Measurements from ENCODE around the gene CPLX3. TPM values are rescaled to one million over a fixed set of nuclear protein-coding genes. Genes with fewer than 3 reads are reported as not detected.

The CPLX3 gene
- polyA plus RNA-seq, 1 donor from 2014 or later: 0.27 TPM

DNA sequence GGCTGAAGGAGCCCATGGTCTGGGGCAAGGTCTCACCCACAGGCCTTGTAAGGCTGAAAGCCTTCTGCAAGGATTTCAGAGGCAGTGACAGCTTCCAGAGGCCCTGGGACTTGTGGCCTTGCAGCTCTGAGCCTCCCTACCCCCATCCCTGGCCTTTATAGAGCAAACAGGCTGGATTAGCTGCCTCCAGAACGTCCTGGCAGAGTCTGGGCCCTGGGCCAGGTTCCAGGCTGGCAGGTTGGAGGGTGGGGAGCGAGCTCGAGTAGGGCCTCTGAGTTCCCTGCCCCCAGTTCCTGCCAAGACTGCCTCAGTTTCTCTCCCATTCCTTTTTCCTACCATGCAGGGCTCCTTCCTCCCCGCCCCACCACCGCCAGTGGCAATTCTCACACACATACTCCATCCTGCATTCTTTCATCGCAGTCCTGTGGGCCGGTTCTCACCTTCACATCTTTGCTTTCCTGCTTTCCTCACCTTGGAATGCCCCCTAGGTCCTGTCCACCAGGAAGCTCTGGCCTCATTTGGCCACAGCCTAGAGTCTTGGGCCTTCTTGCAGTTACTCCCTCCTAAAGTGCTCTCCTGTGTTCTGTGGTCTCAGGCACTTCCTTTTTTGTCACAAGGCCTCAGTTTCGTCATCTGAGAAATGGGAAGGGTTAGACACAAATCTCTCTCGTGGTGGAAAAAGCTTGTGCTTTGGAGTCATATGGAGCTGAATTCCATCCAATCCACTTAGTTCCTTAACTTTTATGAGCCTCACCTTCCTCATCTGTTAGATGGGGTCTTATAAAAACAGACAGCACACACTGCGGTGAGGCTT lies 11.1 kb upstream of the CPLX3 start:
- Histone ChIP-seq H2AFZ (ENCODE audit: low read depth, low read length) (no peak overlapping the region), H3K27ac (ENCODE audit: low read length) (no peak overlapping the region), H3K9me3 (ENCODE audit: low read length) (no peaks in the 10 kb centered on the region), H4K20me1 (ENCODE audit: insufficient read depth) (no peaks in the 10 kb centered on the region), H3F3A (ENCODE audit: insufficient read depth, low read length, poor library complexity, severe bottlenecking) (no peaks in the 10 kb centered on the region), H3K9me2 (ENCODE audit: insufficient read depth, low read length) (no peaks in the 10 kb centered on the region), H3K79me2 (replicated peaks; ENCODE audit: insufficient read depth, low read length) (no peaks in the 10 kb centered on the region), H3K27me3 (ENCODE audit: insufficient read depth, low read depth, low read length) (no peaks in the 10 kb centered on the region), H3K36me3 (ENCODE audit: insufficient read depth, low read length) (no peaks in the 10 kb centered on the region), H3K9ac (ENCODE audit: low read length) (no peak overlapping the region), H3K4me2 (ENCODE audit: low read length) (no peak overlapping the region), H3K4me3 (ENCODE audit: low read length) (no peak overlapping the region)
- no peak for TF ChIP-seq MXI1 (conservative IDR thresholded peaks at IDR 0.05; ENCODE audit: poor library complexity, severe bottlenecking)
- no peak for TF ChIP-seq SMC3 (conservative IDR thresholded peaks at IDR 0.05; ENCODE audit: poor library complexity)
- TF ChIP-seq TAF1 (IDR thresholded peaks at IDR 0.05; ENCODE audit: low read depth): no peak
- TF ChIP-seq POLR2AphosphoS5 (IDR thresholded peaks at IDR 0.05): no peak
- no peak for TF ChIP-seq EZH2 (IDR thresholded peaks at IDR 0.05; ENCODE audit: borderline replicate concordance, insufficient read depth, low read length, poor library complexity, severe bottlenecking)
- TF ChIP-seq, protein P1, sequence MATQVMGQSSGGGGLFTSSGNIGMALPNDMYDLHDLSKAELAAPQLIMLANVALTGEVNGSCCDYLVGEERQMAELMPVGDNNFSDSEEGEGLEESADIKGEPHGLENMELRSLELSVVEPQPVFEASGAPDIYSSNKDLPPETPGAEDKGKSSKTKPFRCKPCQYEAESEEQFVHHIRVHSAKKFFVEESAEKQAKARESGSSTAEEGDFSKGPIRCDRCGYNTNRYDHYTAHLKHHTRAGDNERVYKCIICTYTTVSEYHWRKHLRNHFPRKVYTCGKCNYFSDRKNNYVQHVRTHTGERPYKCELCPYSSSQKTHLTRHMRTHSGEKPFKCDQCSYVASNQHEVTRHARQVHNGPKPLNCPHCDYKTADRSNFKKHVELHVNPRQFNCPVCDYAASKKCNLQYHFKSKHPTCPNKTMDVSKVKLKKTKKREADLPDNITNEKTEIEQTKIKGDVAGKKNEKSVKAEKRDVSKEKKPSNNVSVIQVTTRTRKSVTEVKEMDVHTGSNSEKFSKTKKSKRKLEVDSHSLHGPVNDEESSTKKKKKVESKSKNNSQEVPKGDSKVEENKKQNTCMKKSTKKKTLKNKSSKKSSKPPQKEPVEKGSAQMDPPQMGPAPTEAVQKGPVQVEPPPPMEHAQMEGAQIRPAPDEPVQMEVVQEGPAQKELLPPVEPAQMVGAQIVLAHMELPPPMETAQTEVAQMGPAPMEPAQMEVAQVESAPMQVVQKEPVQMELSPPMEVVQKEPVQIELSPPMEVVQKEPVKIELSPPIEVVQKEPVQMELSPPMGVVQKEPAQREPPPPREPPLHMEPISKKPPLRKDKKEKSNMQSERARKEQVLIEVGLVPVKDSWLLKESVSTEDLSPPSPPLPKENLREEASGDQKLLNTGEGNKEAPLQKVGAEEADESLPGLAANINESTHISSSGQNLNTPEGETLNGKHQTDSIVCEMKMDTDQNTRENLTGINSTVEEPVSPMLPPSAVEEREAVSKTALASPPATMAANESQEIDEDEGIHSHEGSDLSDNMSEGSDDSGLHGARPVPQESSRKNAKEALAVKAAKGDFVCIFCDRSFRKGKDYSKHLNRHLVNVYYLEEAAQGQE (IDR thresholded peaks at IDR 0.05; ENCODE audit: borderline replicate concordance): no peak
- TF ChIP-seq RAD21 (conservative IDR thresholded peaks at IDR 0.05): no peak
- TF ChIP-seq EP300 (conservative IDR thresholded peaks at IDR 0.05; ENCODE audit: poor library complexity, severe bottlenecking): no peak
- TF ChIP-seq, protein P2, sequence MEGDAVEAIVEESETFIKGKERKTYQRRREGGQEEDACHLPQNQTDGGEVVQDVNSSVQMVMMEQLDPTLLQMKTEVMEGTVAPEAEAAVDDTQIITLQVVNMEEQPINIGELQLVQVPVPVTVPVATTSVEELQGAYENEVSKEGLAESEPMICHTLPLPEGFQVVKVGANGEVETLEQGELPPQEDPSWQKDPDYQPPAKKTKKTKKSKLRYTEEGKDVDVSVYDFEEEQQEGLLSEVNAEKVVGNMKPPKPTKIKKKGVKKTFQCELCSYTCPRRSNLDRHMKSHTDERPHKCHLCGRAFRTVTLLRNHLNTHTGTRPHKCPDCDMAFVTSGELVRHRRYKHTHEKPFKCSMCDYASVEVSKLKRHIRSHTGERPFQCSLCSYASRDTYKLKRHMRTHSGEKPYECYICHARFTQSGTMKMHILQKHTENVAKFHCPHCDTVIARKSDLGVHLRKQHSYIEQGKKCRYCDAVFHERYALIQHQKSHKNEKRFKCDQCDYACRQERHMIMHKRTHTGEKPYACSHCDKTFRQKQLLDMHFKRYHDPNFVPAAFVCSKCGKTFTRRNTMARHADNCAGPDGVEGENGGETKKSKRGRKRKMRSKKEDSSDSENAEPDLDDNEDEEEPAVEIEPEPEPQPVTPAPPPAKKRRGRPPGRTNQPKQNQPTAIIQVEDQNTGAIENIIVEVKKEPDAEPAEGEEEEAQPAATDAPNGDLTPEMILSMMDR (IDR thresholded peaks at IDR 0.05; ENCODE audit: poor library complexity, severe bottlenecking): no peak

DNA sequence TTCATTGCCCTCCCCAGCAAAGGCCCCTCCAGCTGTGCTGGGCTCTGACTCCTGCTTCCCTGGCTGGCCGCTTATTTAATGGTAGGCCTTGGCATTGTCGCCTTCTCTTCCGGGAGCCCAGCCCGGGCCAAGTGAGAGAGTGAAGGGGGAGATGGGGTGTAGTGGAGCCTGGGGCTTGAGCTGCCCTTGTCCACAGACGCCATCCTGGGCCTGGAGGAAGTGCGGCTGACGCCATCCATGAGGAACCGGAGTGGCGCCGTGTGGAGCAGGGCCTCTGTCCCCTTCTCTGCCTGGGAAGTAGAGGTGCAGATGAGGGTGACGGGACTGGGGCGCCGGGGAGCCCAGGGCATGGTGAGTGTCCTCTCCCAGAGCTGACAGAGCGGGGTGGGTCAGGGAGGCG lies 10.5 kb upstream of the CPLX3 start:
- no peak overlapping the region for H3K4me2 ChIP-seq (ENCODE audit: low read length)
- no peaks in the 10 kb centered on the region for H3K9me3 ChIP-seq (ENCODE audit: low read length)
- no peaks in the 10 kb centered on the region for H4K20me1 ChIP-seq (ENCODE audit: insufficient read depth)
- no peaks in the 10 kb centered on the region for H3K36me3 ChIP-seq (ENCODE audit: insufficient read depth, low read length)
- no peak overlapping the region for H3K27ac ChIP-seq (ENCODE audit: low read length)
- H2AFZ ChIP-seq (ENCODE audit: low read depth, low read length): no peak overlapping the region
- TF ChIP-seq POLR2AphosphoS5 (IDR thresholded peaks at IDR 0.05): no peak
- no peak for TF ChIP-seq RAD21 (conservative IDR thresholded peaks at IDR 0.05)
- TF ChIP-seq, protein P2 (IDR thresholded peaks at IDR 0.05; ENCODE audit: poor library complexity, severe bottlenecking): no peak
- TF ChIP-seq TAF1 (IDR thresholded peaks at IDR 0.05; ENCODE audit: low read depth): no peak
- TF ChIP-seq, protein P1 (IDR thresholded peaks at IDR 0.05; ENCODE audit: borderline replicate concordance): no peak
- no peak for TF ChIP-seq SMC3 (conservative IDR thresholded peaks at IDR 0.05; ENCODE audit: poor library complexity)
- no peak for TF ChIP-seq MXI1 (conservative IDR thresholded peaks at IDR 0.05; ENCODE audit: poor library complexity, severe bottlenecking)
- no peak overlapping the region for H3K9ac ChIP-seq (ENCODE audit: low read length)
- no peaks in the 10 kb centered on the region for H3K79me2 ChIP-seq (replicated peaks; ENCODE audit: insufficient read depth, low read length)
- H3K4me3 ChIP-seq (ENCODE audit: low read length): no peak overlapping the region
- H3K9me2 ChIP-seq (ENCODE audit: insufficient read depth, low read length): no peaks in the 10 kb centered on the region
- no peaks in the 10 kb centered on the region for H3F3A ChIP-seq (ENCODE audit: insufficient read depth, low read length, poor library complexity, severe bottlenecking)
- H3K27me3 ChIP-seq (ENCODE audit: insufficient read depth, low read depth, low read length): no peaks in the 10 kb centered on the region
